Rectal smooth muscle tissue (tissue), 1 donor: ENCODE data around the gene NASP.

Source experiments
- H3K27ac ChIP-seq: one replicate; pipeline ENCODE4 v1.7.0; 2013; ENCODE audit warnings: low read depth, low read length, inconsistent platforms
- H3K27me3 ChIP-seq: one replicate; pipeline ENCODE4 v1.7.0; 2013; ENCODE audit warnings: low read length; ENCODE audit not compliant: control insufficient read depth, insufficient read depth
- H3K36me3 ChIP-seq: one replicate; pipeline ENCODE4 v1.7.0; 2013; ENCODE audit warnings: low read length; ENCODE audit not compliant: control insufficient read depth, insufficient read depth
- H3K4me1 ChIP-seq: one replicate; pipeline ENCODE4 v1.7.0; 2013; ENCODE audit warnings: low read length; ENCODE audit not compliant: control insufficient read depth, insufficient read depth
- H3K4me3 ChIP-seq: one replicate; pipeline ENCODE4 v1.7.0; 2013; ENCODE audit warnings: low read length
- H3K9ac ChIP-seq: one replicate; pipeline ENCODE4 v1.7.0; 2013; ENCODE audit warnings: low read length

Gene NASP

GRCh38 chr1:45612941-45613579 is 29.2 kb downstream of the NASP start:
- Histone ChIP-seq H3K9ac (no peak overlapping the region), H3K4me1 (no peaks in the 10 kb centered on the region), H3K27ac (no peak overlapping the region), H3K27me3 (no peaks in the 10 kb centered on the region), H3K4me3 (no peak overlapping the region), H3K36me3 (peaks cover 19% of the 10 kb centered on the region)

GRCh38 chr1:45615885-45616284 is 32.0 kb downstream of the NASP start:
- no peak overlapping the region for H3K4me3 ChIP-seq
- no peak overlapping the region for H3K9ac ChIP-seq
- H3K36me3 ChIP-seq = peaks cover 19% of the 10 kb centered on the region
- H3K4me1 ChIP-seq = no peaks in the 10 kb centered on the region
- H3K27ac ChIP-seq = no peak overlapping the region
- H3K27me3 ChIP-seq = no peaks in the 10 kb centered on the region

- Histone ChIP-seq H3K4me3 (no peak overlapping the region), H3K27ac (no peak overlapping the region), H3K36me3 (peaks cover 23% of the 10 kb centered on the region), H3K4me1 (peaks cover 2% of the 10 kb centered on the region), H3K9ac (no peak overlapping the region), H3K27me3 (no peaks in the 10 kb centered on the region)
These were observed 33.8 kb downstream of the NASP start for GRCh38 chr1:45617618-45618017.

DNA sequence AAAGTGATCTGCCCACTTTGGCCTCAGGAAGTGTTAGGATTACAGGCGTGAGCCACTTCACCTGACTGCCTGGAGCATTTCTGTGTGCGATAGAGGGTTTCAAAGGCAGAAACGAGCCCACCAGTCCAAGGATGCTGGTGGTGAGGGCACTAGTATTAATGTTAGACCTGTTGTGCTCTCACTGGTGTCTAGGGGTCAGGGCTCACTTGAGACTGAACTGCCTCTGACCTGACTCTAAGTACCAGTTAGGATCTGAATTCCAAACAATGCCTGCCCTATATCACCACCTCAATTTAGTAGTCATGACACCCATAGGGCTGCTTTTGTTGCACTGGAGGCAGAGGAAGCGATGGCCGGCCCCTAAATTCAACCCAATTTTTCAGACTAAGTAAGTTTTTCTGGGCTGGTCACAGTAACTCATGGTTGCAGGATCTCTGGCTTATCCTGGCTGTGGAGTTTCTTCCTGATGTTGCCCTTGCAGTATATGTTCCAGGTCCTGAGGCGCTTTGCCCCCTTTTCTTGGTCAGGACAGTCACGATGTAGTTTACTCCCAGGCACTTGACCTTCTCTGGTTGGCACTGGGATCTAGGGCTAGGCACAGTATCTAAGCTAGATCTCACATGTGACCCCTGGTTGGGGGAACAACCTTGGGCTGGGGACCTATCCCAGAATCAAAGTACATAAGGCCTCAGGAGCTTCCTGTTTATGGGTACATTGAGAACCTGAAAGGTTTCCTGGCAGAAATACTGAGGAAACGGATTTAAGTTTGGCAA is 35.5 kb downstream of the NASP start:
- H3K27ac ChIP-seq = no peak overlapping the region
- H3K4me1 ChIP-seq = peaks cover 2% of the 10 kb centered on the region
- H3K9ac ChIP-seq = no peak overlapping the region
- H3K36me3 ChIP-seq = peaks cover 28% of the 10 kb centered on the region
- no peak overlapping the region for H3K4me3 ChIP-seq
- no peaks in the 10 kb centered on the region for H3K27me3 ChIP-seq

DNA sequence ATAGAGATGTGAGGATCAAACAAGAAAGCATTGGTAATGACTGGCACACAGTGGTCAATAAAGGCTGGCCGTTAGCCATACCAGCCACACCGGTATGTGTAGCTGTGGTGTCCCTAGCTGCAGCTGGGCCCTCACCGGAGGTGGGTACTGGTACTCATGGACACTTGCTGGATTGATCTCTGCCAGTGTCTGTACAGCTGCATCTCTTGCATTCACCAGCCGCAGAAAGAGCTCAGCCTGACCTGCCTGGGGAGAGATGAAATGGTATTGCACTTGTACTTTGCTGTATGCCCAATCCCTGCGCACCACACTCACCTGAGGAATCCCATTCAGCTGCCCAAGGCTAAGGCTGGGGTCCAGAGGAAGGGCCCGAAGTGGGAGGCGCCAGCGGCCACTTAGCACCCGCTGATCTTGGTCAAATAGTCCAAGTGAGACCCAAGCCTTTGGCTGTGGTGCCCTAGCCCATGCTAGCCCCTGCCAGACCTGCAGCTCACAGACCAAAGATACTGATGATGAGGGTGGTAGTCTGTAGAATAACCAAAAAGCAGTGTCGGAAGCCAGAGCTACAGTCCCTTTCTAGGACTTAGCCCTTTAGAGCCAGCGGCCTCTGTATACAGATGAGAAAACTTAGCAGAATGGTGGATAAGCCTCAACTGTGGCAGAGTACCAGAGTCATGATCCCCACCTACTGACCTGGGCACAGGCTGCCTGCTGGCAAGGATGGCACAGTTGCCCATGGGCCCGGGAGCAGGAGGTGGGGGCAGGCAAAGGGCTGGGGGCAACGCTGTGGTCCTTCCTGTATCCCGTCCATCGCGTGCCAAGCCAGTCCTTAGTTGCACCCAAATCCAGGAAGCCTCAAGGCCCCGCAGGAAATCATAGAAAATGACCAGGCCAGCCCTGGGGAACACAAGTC is 37.0 kb downstream of the NASP start:
- Histone ChIP-seq H3K4me1 (peaks cover 2% of the 10 kb centered on the region), H3K9ac (no peak overlapping the region), H3K36me3 (peaks cover 32% of the 10 kb centered on the region), H3K27me3 (no peaks in the 10 kb centered on the region), H3K27ac (no peak overlapping the region), H3K4me3 (no peak overlapping the region)

DNA sequence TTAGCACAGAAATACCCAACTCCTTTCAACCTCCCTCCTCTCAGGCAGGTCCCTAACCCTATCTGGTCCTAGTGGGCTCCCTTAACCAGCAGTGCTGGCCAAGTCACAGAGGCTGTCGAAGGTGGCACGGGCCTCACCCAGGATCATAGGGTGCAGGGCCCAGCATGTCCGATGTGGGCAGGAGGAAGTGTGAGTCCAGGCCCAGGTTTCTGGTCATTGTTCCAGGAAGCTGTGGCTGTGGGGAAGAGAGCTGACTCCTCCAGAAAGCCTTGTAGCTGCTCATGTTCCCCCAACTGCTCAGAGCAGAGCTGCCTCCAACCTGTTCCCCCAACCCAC is 37.6 kb downstream of the NASP start:
- H3K27ac ChIP-seq = no peak overlapping the region
- H3K4me3 ChIP-seq = no peak overlapping the region
- no peaks in the 10 kb centered on the region for H3K27me3 ChIP-seq
- H3K36me3 ChIP-seq = peaks cover 30% of the 10 kb centered on the region
- no peak overlapping the region for H3K9ac ChIP-seq
- peaks cover 2% of the 10 kb centered on the region for H3K4me1 ChIP-seq

DNA sequence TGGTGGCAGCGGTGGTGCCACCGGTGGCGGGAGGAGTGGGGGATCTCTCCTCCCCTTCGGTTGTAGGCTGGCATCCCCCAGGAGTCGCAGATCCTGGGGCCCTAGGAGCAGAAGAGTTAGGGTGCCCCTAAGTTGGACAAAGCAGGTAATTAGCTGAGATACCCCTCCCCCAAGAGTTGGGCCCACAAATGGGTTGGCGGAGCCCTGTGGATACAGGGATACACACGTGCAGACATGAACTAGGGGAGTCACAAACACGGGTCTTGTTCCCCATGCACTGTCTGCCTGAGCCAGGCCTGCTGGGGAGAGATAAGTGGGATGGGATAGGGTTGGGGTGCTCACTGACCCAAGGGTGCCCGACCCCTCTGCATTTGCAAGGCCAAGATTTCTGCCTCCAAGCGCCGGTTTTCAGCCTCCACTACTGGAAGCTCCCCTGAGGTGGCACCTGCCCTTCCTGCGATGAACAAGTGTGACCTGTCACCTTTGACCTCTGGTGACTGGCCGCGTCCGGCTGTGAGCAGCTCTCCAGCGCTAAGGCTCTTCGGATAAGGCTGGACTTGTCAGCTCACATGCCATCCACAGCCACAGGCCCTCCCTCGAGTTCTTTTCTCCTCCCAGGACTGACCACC is 38.2 kb downstream of the NASP start:
- Histone ChIP-seq H3K4me1 (peaks cover 2% of the 10 kb centered on the region), H3K9ac (no peak overlapping the region), H3K4me3 (no peak overlapping the region), H3K27me3 (no peaks in the 10 kb centered on the region), H3K36me3 (peaks cover 31% of the 10 kb centered on the region), H3K27ac (no peak overlapping the region)

DNA sequence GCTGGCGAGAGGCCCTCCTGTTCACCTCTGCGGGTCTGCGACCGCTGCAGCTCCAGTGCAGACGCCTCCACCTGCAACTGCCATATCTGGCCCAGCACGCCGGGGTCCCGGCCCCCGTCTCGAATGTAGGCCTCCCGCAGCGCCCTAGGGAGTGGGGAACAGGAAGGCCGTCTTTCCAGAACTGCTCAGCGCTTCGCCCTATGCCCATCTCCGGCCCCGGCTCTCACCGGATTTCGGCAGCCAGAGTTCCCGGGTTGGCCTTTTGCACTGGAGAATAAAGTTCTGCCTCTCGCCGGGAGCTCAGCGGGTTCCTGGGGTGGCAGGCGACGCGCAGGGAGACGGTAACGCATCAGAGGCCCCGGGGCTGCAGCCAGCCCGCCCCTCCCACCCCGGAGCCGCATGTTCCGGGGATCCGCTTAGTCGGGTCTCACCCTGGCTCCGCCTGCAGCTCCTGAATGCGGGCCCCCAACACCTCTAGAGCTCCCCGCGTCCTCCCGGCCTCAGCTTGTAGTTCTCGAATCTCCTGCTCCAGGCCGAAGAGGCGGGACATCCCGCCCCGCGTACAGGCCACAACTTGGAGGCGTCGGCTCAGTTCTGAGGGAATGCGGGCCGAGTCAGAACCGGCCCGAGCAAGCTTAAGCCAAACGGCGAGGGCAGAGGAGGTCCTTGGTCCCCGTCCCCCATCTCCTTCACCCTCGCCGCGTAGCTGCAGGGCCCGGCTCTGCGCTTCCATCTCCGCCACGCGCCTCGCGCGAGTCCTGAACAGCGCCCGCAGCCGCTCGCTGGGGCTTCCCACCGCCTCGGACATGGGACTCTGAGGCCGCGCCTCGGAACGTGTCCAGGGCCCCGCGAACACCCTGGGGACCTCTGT is 38.9 kb downstream of the NASP start:
- H3K9ac ChIP-seq = no peak overlapping the region
- H3K36me3 ChIP-seq = peaks cover 25% of the 10 kb centered on the region
- H3K27ac ChIP-seq = no peak overlapping the region
- no peak overlapping the region for H3K4me3 ChIP-seq
- peaks cover 2% of the 10 kb centered on the region for H3K4me1 ChIP-seq
- H3K27me3 ChIP-seq = no peaks in the 10 kb centered on the region

GRCh38 chr1:45623972-45624371 is 40.1 kb downstream of the NASP start, which contains the start of gene CCDC17:
Gene CCDC17, minus strand, starts transcription at chr1:45624054. Its CDS starts 145 bp downstream, at chr1:45623909.
- H3K4me3 ChIP-seq = no peak within 1 kb of the TSS
- no peaks in the 10 kb centered on the region for H3K27me3 ChIP-seq
- H3K4me1 ChIP-seq = peaks cover 2% of the 10 kb centered on the region
- peaks cover 27% of the 10 kb centered on the region for H3K36me3 ChIP-seq
- no peak within 1 kb of the TSS for H3K9ac ChIP-seq
- no peak within 1 kb of the TSS for H3K27ac ChIP-seq

- Histone ChIP-seq H3K27me3 (no peaks in the 10 kb centered on the region), H3K27ac (no peak overlapping the region), H3K36me3 (peaks cover 44% of the 10 kb centered on the region), H3K9ac (no peak overlapping the region), H3K4me1 (no peaks in the 10 kb centered on the region), H3K4me3 (no peak overlapping the region)
These were observed 45.2 kb downstream of the NASP start for GRCh38 chr1:45629035-45629434.

DNA sequence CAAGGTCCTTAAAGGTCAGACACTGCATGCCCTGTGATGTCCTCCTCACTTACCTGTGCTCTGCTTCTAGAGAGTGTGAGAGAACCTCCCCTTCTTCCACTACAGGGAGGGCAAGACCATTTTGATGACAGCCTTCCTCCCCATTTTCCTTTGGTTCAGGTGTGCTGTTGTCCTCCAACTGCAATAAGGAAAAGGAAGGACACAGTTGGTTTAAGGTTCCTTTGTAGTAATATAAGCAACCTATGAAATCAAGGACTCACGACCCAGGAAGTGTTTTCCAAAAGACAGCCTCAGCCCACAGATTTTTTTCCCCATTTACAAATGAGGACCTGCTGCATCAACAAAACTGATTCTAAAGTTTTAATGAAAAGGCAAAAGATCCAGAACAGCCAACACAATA is 46.6 kb downstream of the NASP start:
- peaks cover 44% of the 10 kb centered on the region for H3K36me3 ChIP-seq
- H3K9ac ChIP-seq = no peak overlapping the region
- H3K4me1 ChIP-seq = no peaks in the 10 kb centered on the region
- H3K27ac ChIP-seq = no peak overlapping the region
- no peaks in the 10 kb centered on the region for H3K27me3 ChIP-seq
- no peak overlapping the region for H3K4me3 ChIP-seq
